Keratinocyte (primary cell): ENCODE results near the gene BAHCC1. TPM values are rescaled to one million over a fixed set of nuclear protein-coding genes. Genes with fewer than 3 reads are reported as not detected.

Source experiments
- DNase-seq: peaks from one replicate; pipeline ENCODE4 v3.0.0-alpha.2; 2011; ENCODE audit warnings: low read depth, missing footprints, low spot score
- FAIRE-seq: peaks from 2 replicates; lab custom pipeline; 2011; peaks lifted over from hg19 to GRCh38; lab: Jason Lieb, UNC
- H2AFZ ChIP-seq: 2 replicates; pipeline ENCODE4 v1.6.0; 2012; ENCODE audit warnings: low read length, control low read depth, inconsistent platforms; ENCODE audit not compliant: control insufficient read depth
- H3K27ac ChIP-seq: 2 replicates; pipeline ENCODE4 v1.5.1; 2011; ENCODE audit warnings: low read length; ENCODE audit not compliant: control insufficient read depth, insufficient read depth
- H3K27me3 ChIP-seq: 3 replicates; pipeline ENCODE4 v1.6.0; 2011; ENCODE audit warnings: low read length; ENCODE audit not compliant: control insufficient read depth, insufficient read depth; ENCODE audit errors: extremely low read depth
- H3K36me3 ChIP-seq, 2 experiments: 2 replicates in 1 of 2; 3 replicates in 1 of 2; pipeline ENCODE4 v1.5.1; 2011; ENCODE audit warnings: low read length in 2 of 2, mild to moderate bottlenecking in 1 of 2; ENCODE audit not compliant: control insufficient read depth in 2 of 2, insufficient read depth in 2 of 2; ENCODE audit errors: extremely low read depth in 1 of 2
- H3K4me1 ChIP-seq: 3 replicates; pipeline ENCODE4 v1.5.1; 2011; ENCODE audit warnings: low read length; ENCODE audit not compliant: control insufficient read depth, insufficient read depth; ENCODE audit errors: extremely low read depth
- H3K4me2 ChIP-seq: 3 replicates; pipeline ENCODE4 v1.6.0; 2011; ENCODE audit warnings: low read depth, low read length; ENCODE audit not compliant: control insufficient read depth, insufficient read depth; ENCODE audit errors: extremely low read depth
- H3K4me3 ChIP-seq, 3 experiments: fragments of 200-600 bp in 1 of 3; sonication (generic) in 1 of 3; 2 replicates in 2 of 3; 3 replicates in 1 of 3; pipeline ENCODE4 v1.5.1; 2011 to 2016; ENCODE audit warnings: low read length in 3 of 3, mild to moderate bottlenecking in 3 of 3, control low read depth in 2 of 3, inconsistent platforms in 1 of 3, low read depth in 1 of 3, mixed read lengths in 1 of 3, mixed run types in 1 of 3, moderate library complexity in 1 of 3; ENCODE audit not compliant: control insufficient read depth in 2 of 3, insufficient read depth in 2 of 3; ENCODE audit errors: extremely low read depth in 1 of 3
- H3K79me2 ChIP-seq: 2 replicates; pipeline ENCODE4 v1.6.0; 2012; ENCODE audit warnings: low read length; ENCODE audit not compliant: control insufficient read depth, insufficient read depth
- H3K9ac ChIP-seq: 3 replicates; pipeline ENCODE4 v1.6.0; 2011; ENCODE audit warnings: low read length; ENCODE audit not compliant: control insufficient read depth, insufficient read depth; ENCODE audit errors: extremely low read depth
- H3K9me1 ChIP-seq: 3 replicates; pipeline ENCODE4 v1.6.0; 2011; ENCODE audit warnings: low read length; ENCODE audit not compliant: control insufficient read depth, insufficient read depth; ENCODE audit errors: extremely low read depth
- H3K9me3 ChIP-seq: 2 replicates; pipeline ENCODE4 v1.5.1; 2012; ENCODE audit warnings: low read depth, low read length; ENCODE audit not compliant: control insufficient read depth
- H4K20me1 ChIP-seq: 3 replicates; pipeline ENCODE4 v1.6.0; 2011; ENCODE audit warnings: low read length; ENCODE audit not compliant: control insufficient read depth, insufficient read depth; ENCODE audit errors: extremely low read depth
- CTCF ChIP-seq, 3 experiments: IDR thresholded peaks in 1 of 3; conservative IDR thresholded peaks in 1 of 3; optimal IDR thresholded peaks in 1 of 3; 2 replicates in 2 of 3; 3 replicates in 1 of 3; pipeline versions ENCODE3 to v1.5.1; 2011; ENCODE audit warnings: low read length in 3 of 3, mild to moderate bottlenecking in 3 of 3, moderate library complexity in 2 of 3, control low read depth in 1 of 3, inconsistent platforms in 1 of 3; ENCODE audit not compliant: insufficient read depth in 2 of 3; ENCODE audit errors: extremely low read depth in 1 of 3
- EZH2 ChIP-seq: IDR thresholded peaks from one replicate; pipeline ENCODE4 v1.6.1; 2012; ENCODE audit warnings: inconsistent platforms, mild to moderate bottlenecking, low read length, moderate library complexity
- dilution Hi-C: fragments of 300-500 bp; cut with MboI; formaldehyde crosslinking; loops from one replicate; pipeline ENCODE4 v1.7.0; 2020; ENCODE audit warnings: low sequenced_read_pairs; ENCODE audit not compliant: extremely low pct_ligation_motif_present
- polyA plus RNA-seq, 5 experiments: library from polyadenylated mRNA; depleted of rRNA in 3 of 5; stranded (reverse) in 3 of 5; stranded (forward) in 1 of 5; unstranded in 1 of 5; fragments of >200 nt; gene quantifications; 1 replicate in 1 of 5; 2 replicates in 3 of 5; 3 replicates in 1 of 5; pipeline versions ENCODE4 v1.2.1 to v1.2.3, GENCODE V29; 2011 to 2012; ENCODE audit warnings: missing spikeins in 2 of 5, low read depth in 1 of 5, low replicate concordance in 1 of 5

The BAHCC1 gene
- polyA plus RNA-seq, 1 donor (not counting 4 experiments of a cell fraction or from before 2014, with no cell fraction given): 0.52 TPM

GRCh38 chr17:81354252-81354953 lies 40.9 kb upstream of the BAHCC1 start:
- H3K4me1 ChIP-seq: peaks cover 11% of the 10 kb centered on the region
- dilution Hi-C loops: no loop called here
- H3K9ac ChIP-seq: no peak overlapping the region
- H3K9me3 ChIP-seq: no peaks in the 10 kb centered on the region
- H3K79me2 ChIP-seq: no peaks in the 10 kb centered on the region
- FAIRE-seq: no peak
- no peaks in the 10 kb centered on the region for H4K20me1 ChIP-seq
- H2AFZ ChIP-seq: no peak overlapping the region
- no peak for TF ChIP-seq EZH2
- no peak for TF ChIP-seq CTCF (optimal IDR thresholded peaks at IDR 0.05 in 1 of 3, IDR thresholded peaks at IDR 0.05 in 1 of 3, conservative IDR thresholded peaks at IDR 0.05 in 1 of 3; ENCODE audit: extremely low read depth in 1 of 3, insufficient read depth in 2 of 3, low read length in 3 of 3)
- H3K9me1 ChIP-seq: no peaks in the 10 kb centered on the region
- no peak overlapping the region for H3K27ac ChIP-seq
- no peak for DNase-seq
- H3K4me3 ChIP-seq: no peak overlapping the region
- H3K36me3 ChIP-seq: no peaks in the 10 kb centered on the region
- no peaks in the 10 kb centered on the region for H3K27me3 ChIP-seq
- H3K4me2 ChIP-seq: no peak overlapping the region

- no peaks in the 10 kb centered on the region for H3K79me2 ChIP-seq
- H3K27me3 ChIP-seq: no peaks in the 10 kb centered on the region
- no peaks in the 10 kb centered on the region for H3K9me3 ChIP-seq
- H3K9ac ChIP-seq: no peak overlapping the region
- no peak overlapping the region for H3K4me2 ChIP-seq
- no peaks in the 10 kb centered on the region for H3K9me1 ChIP-seq
- H4K20me1 ChIP-seq: no peaks in the 10 kb centered on the region
- FAIRE-seq (no peak), DNase-seq (no peak)
- H3K4me3 ChIP-seq: no peak overlapping the region
- TF ChIP-seq CTCF (optimal IDR thresholded peaks at IDR 0.05 in 1 of 3, IDR thresholded peaks at IDR 0.05 in 1 of 3, conservative IDR thresholded peaks at IDR 0.05 in 1 of 3; ENCODE audit: extremely low read depth in 1 of 3, insufficient read depth in 2 of 3, low read length in 3 of 3): no peak
- no peak for TF ChIP-seq EZH2
- H2AFZ ChIP-seq: no peak overlapping the region
- H3K4me1 ChIP-seq: peaks cover 5% of the 10 kb centered on the region
- no peak overlapping the region for H3K27ac ChIP-seq
- dilution Hi-C loops: no loop called here
- no peaks in the 10 kb centered on the region for H3K36me3 ChIP-seq
These were observed 40.3 kb upstream of the BAHCC1 start for GRCh38 chr17:81354954-81355347.
